ENCODE data around the gene ZNF654.

- TF ChIP-seq ZNF77 (CRISPR knock-in tag; IDR thresholded peaks at IDR 0.05) (no peak), HCFC1 (IDR thresholded peaks at IDR 0.05; ENCODE audit: low read depth, low read length) (no peak), IFI16 (CRISPR knock-in tag; IDR thresholded peaks at IDR 0.05) (no peak), NFIX (CRISPR knock-in tag; IDR thresholded peaks at IDR 0.05; ENCODE audit: low read depth) (no peak), CTCF (IDR thresholded peaks at IDR 0.05 in 2 of 3, conservative IDR thresholded peaks at IDR 0.05 in 1 of 3; ENCODE audit: insufficient read depth in 2 of 3, low read depth in 1 of 3, low read length in 3 of 3) (no peak), POLR2A (conservative IDR thresholded peaks at IDR 0.05) (no peak), RNF2 (IDR thresholded peaks at IDR 0.05) (no peak), HDAC2 (IDR thresholded peaks at IDR 0.05) (no peak), SETDB1 (IDR thresholded peaks at IDR 0.05; ENCODE audit: low read length) (no peak), ZNF830 (CRISPR knock-in tag; IDR thresholded peaks at IDR 0.05) (no peak), CBX5 (IDR thresholded peaks at IDR 0.05; ENCODE audit: borderline replicate concordance, low read depth) (no peak)
Measured at GRCh38 chr3:88131695-88132094, 72.6 kb downstream of the ZNF654 start.

Measured in K562 (cell line).